Hepatocyte (in vitro differentiated cells): ENCODE data around the gene SUGP2. TPM values are rescaled to one million over a fixed set of nuclear protein-coding genes. Genes with fewer than 3 reads are reported as not detected.

ENCODE experiments used
- DNase-seq: peaks from one replicate; pipeline ENCODE4 v3.0.0-alpha.2; 2016; ENCODE audit warnings: low spot score
- H2AFZ ChIP-seq: fragments of 200-600 bp; sonication (generic); 2 replicates; pipeline ENCODE4 v1.6.0; 2016; ENCODE audit warnings: antibody characterized with exemption, mild to moderate bottlenecking
- H3K27ac ChIP-seq: fragments of 200-600 bp; sonication (generic); 2 replicates; pipeline ENCODE4 v1.5.1; 2016; ENCODE audit warnings: mild to moderate bottlenecking
- H3K27me3 ChIP-seq: fragments of 200-600 bp; sonication (generic); 2 replicates; pipeline ENCODE4 v1.6.1; 2016
- H3K36me3 ChIP-seq: fragments of 200-600 bp; sonication (generic); replicated peaks from 2 replicates; pipeline ENCODE4 v1.5.1; 2016; ENCODE audit warnings: low read depth; ENCODE audit not compliant: insufficient read depth
- H3K4me1 ChIP-seq: fragments of 200-600 bp; sonication (generic); 2 replicates; pipeline ENCODE4 v1.5.1; 2016; ENCODE audit warnings: mild to moderate bottlenecking, moderate library complexity; ENCODE audit not compliant: insufficient read depth
- H3K4me2 ChIP-seq: fragments of 200-600 bp; sonication (generic); 2 replicates; pipeline ENCODE4 v1.6.0; 2016
- H3K4me3 ChIP-seq: fragments of 200-600 bp; sonication (generic); 2 replicates; pipeline ENCODE4 v1.5.1; 2016; ENCODE audit warnings: mild to moderate bottlenecking
- H3K79me2 ChIP-seq: fragments of 200-600 bp; sonication (generic); 2 replicates; pipeline ENCODE4 v1.6.0; 2017; ENCODE audit warnings: mild to moderate bottlenecking
- H3K9me2 ChIP-seq: fragments of 200-600 bp; sonication (generic); replicated peaks from 2 replicates; pipeline ENCODE4 v1.6.0; 2017; ENCODE audit warnings: mild to moderate bottlenecking; ENCODE audit not compliant: insufficient read depth
- H3K9me3 ChIP-seq: fragments of 200-600 bp; sonication (generic); 2 replicates; pipeline ENCODE4 v1.5.1; 2016; ENCODE audit warnings: low read depth, mild to moderate bottlenecking
- H4K20me1 ChIP-seq: fragments of 200-600 bp; sonication (generic); 2 replicates; pipeline ENCODE4 v1.6.0; 2016; ENCODE audit warnings: mild to moderate bottlenecking; ENCODE audit not compliant: insufficient read depth, poor library complexity, severe bottlenecking
- CTCF ChIP-seq: fragments of 200-600 bp; sonication (generic); IDR thresholded peaks from 2 replicates; pipeline ENCODE4 v1.5.1; 2016; ENCODE audit warnings: antibody characterized with exemption, mild to moderate bottlenecking; ENCODE audit not compliant: poor library complexity
- EZH2 ChIP-seq: fragments of 200-600 bp; sonication (generic); IDR thresholded peaks from 2 replicates; pipeline ENCODE4 v1.6.1; 2016; ENCODE audit warnings: antibody characterized with exemption, mild to moderate bottlenecking, borderline replicate concordance
- EZH2phosphoT487 ChIP-seq: fragments of 200-600 bp; sonication (generic); IDR thresholded peaks from one replicate; pipeline ENCODE4 v1.6.1; 2018; ENCODE audit warnings: antibody characterized with exemption, mild to moderate bottlenecking, low read depth, moderate library complexity; ENCODE audit not compliant: unreplicated experiment, severe bottlenecking
- WGBS: methylation state at CpG from one replicate; pipeline ENCODE4 v1.1.6; 2016; ENCODE audit warnings: low lambda C conversion rate; ENCODE audit errors: missing lambda C conversion rate; 5-methylcytosine and 5-hydroxymethylcytosine counted together
- polyA plus RNA-seq: library from polyadenylated mRNA; unstranded; fragments of >200 nt; fragmentation: Nextera tagmentation; extraction: Ambion mirVana; gene quantifications from 2 replicates; pipeline ENCODE4 v1.2.1, GENCODE V29; 2016
- total RNA-seq: library from RNA; depleted of rRNA; stranded (reverse); fragments of >200 nt; gene quantifications from 2 replicates; pipeline ENCODE4 v1.2.3, GENCODE V29; 2014

The SUGP2 gene
- total and polyA plus RNA-seq, 2 experiments from 2014 or later, result 36.4 to 51.0 TPM

- DNase-seq, result no peak
- no peaks in the 10 kb centered on the region for H4K20me1 ChIP-seq
- no peak overlapping the region for H3K27ac ChIP-seq
- H3K9me2 ChIP-seq, result no peaks in the 10 kb centered on the region
- TF ChIP-seq EZH2phosphoT487 (no peak), CTCF (no peak)
- peaks cover 4% of the 10 kb centered on the region for H3K4me1 ChIP-seq
- no peak overlapping the region for H3K4me3 ChIP-seq
- H3K36me3 ChIP-seq, result no peaks in the 10 kb centered on the region
- H3K4me2 ChIP-seq, result no peak overlapping the region
- H3K27me3 ChIP-seq, result no peaks in the 10 kb centered on the region
- WGBS, result 96% methylated on average over 8 of the region's 8 CpGs
- H3K9me3 ChIP-seq, result no peaks in the 10 kb centered on the region
- H3K79me2 ChIP-seq, result peaks cover 7% of the 10 kb centered on the region
- H2AFZ ChIP-seq, result no peak overlapping the region
Observed at GRCh38 chr19:19071897-19072296, 38.6 kb upstream of the SUGP2 start.

DNA sequence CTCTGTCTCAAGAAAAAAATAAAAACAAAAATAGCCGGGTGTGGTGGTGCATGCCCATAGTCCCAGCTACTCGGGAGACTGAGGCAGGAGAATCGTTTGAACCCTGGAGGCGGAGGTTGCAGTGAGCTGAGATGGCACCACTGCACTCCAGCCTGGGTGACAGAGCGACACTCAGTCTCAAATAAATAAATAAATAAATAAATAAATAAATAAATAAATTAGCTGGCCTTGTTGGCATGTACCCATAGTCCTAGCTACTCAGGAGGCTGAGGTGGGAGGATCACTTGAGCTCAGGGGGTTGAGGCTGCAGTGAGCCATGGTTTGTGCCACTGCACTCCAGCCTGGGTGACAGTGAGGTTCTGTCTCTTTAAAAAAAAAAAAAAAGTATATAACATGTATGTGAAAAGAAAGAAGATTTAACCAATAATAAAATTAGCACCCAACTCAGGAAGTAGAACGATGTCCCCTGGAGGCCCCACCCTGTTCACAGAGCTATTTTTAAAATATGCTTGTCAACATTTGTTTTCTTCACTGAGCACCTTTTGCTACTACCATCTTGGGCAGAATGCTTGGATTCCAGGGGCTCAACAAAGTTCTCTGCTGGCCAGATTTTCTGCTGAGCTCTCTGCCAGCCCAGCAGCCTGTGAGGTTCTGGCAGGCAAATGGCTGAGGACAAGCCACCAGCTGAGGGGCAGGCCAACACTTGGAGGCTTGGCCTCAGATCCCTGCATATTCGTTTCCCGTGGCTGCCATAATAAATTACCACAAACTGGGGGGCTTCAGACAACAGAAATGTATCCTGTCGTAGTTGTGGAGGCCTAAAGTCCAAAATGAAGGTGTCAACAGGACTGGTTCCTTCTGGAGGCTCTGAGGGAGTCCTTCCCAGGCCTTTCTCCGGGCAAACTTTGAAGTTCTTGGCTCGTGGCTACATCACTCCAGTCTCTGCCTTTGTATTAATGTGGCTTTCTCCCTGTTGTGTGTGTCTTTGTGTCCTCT, 35.6 kb upstream of the SUGP2 start:
- Histone ChIP-seq H3K9me2 (no peaks in the 10 kb centered on the region), H3K27ac (no peak overlapping the region), H4K20me1 (no peaks in the 10 kb centered on the region), H2AFZ (no peak overlapping the region), H3K79me2 (peaks cover 7% of the 10 kb centered on the region), H3K27me3 (no peaks in the 10 kb centered on the region), H3K9me3 (no peaks in the 10 kb centered on the region), H3K4me2 (no peak overlapping the region), H3K4me3 (no peak overlapping the region), H3K4me1 (no peaks in the 10 kb centered on the region), H3K36me3 (no peaks in the 10 kb centered on the region)
- DNase-seq, result no peak
- TF ChIP-seq EZH2phosphoT487, result no peak
- no peak for TF ChIP-seq EZH2
- no peak for TF ChIP-seq CTCF
- 91% methylated on average over 11 of the region's 11 CpGs for WGBS

GRCh38 chr19:19067276-19068072, 34.2 kb upstream of the SUGP2 start:
- Histone ChIP-seq H3K4me2 (no peak overlapping the region), H4K20me1 (no peaks in the 10 kb centered on the region), H3K79me2 (peaks cover 7% of the 10 kb centered on the region), H3K4me3 (no peak overlapping the region), H3K9me2 (no peaks in the 10 kb centered on the region), H3K4me1 (no peaks in the 10 kb centered on the region), H3K9me3 (no peaks in the 10 kb centered on the region), H2AFZ (no peak overlapping the region), H3K27ac (no peak overlapping the region), H3K36me3 (no peaks in the 10 kb centered on the region), H3K27me3 (no peaks in the 10 kb centered on the region)
- TF ChIP-seq EZH2 (no peak), EZH2phosphoT487 (no peak), CTCF (no peak)
- no peak for DNase-seq
- WGBS, result 91% methylated on average over 11 of the region's 11 CpGs
